ENCODE results near the gene SCGB3A2. TPM values are rescaled to one million over a fixed set of nuclear protein-coding genes. Genes with fewer than 3 reads are reported as not detected.

The SCGB3A2 gene
- total and polyA plus RNA-seq, 2 donors (not counting 3 experiments of a cell fraction or from before 2014, with no cell fraction given) = not detected

DNA sequence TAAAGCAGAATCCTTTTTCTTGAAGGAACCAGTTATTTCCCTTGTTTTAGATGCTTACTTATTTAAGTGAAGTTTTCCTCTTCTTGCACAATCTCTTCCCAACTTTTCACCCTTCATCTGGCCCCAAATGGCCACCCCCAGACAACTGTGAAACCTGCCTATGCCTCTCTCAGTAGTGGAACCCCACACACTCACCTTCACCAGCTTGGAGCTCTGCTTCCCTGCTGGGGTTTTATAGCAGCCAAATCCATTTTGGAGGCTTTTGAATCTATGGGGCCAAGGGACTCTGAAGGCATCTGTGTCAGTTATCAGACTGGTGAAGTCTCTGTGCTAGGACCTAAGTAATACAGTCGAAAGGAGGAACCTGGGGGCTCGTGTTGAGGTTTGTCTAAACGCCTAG is 24.2 kb upstream of the SCGB3A2 start:
- CTCF ChIA-PET = interaction anchor here (1.0 to 12.6 kb wide), 7 partner anchors 29 to 877 kb away, joined by 3 to 170 read pairs (median 5); no protein-coding TSS in a partner anchor
- dilution Hi-C loops (cut with MboI; ENCODE audit: extremely low pct_ligation_motif_present, low sequenced_read_pairs) = no loop called here

More for the DNA sequence above, 24.2 kb upstream of the SCGB3A2 start:
- TF ChIP-seq CTCF (IDR thresholded peaks at IDR 0.05; ENCODE audit: extremely low read depth in 1 of 2, insufficient read depth in 1 of 2, low read depth in 1 of 2, low read length in 2 of 2) (no peak), JUN (IDR thresholded peaks at IDR 0.05; ENCODE audit: borderline replicate concordance, insufficient read depth, insufficient read length, low read depth) (no peak), FOS (IDR thresholded peaks at IDR 0.05; ENCODE audit: borderline replicate concordance, insufficient read depth, low read length) (no peak), POLR2A (IDR thresholded peaks at IDR 0.05; ENCODE audit: low read depth, low read length) (no peak)
- Histone ChIP-seq H3K27me3 (ENCODE audit: control insufficient read depth in 2 of 2, insufficient read depth in 2 of 2, low read length in 2 of 2) (peaks cover 0 to 2% of the 10 kb centered on the region in 2 experiments), H3K27ac (ENCODE audit: insufficient read depth, low read depth, low read length) (no peak overlapping the region), H3K9ac (replicated peaks; ENCODE audit: extremely low read depth, insufficient read depth, low read length) (no peak overlapping the region), H3K9me3 (replicated peaks; ENCODE audit: control insufficient read depth, insufficient read depth, low read length) (no peaks in the 10 kb centered on the region), H3K4me1 (ENCODE audit: control insufficient read depth, extremely low read depth, insufficient read depth, low read length) (no peaks in the 10 kb centered on the region), H3K4me2 (ENCODE audit: insufficient read depth, low read length) (no peak overlapping the region), H4K20me1 (replicated peaks; ENCODE audit: control insufficient read depth, extremely low read depth, insufficient read depth, low read length) (no peaks in the 10 kb centered on the region), H3K79me2 (ENCODE audit: control insufficient read depth, insufficient read depth, low read length) (no peaks in the 10 kb centered on the region), H3K36me3 (ENCODE audit: control insufficient read depth in 2 of 2, extremely low read depth in 1 of 2, insufficient read depth in 2 of 2, low read length in 2 of 2) (no peaks in the 10 kb centered on the region), H2AFZ (ENCODE audit: low read depth, low read length) (no peak overlapping the region), H3K9me1 (replicated peaks; ENCODE audit: control insufficient read depth, extremely low read depth, insufficient read depth, low read length) (no peaks in the 10 kb centered on the region), H3K4me3 (replicated peaks in 1 of 3; ENCODE audit: insufficient read depth in 1 of 3, low read depth in 1 of 3, low read length in 3 of 3) (no peak overlapping the region)
- DNase-seq (ENCODE audit: low read depth, low spot score) (no peak), FAIRE-seq (no peak)
- POLR2A ChIA-PET = no interaction called here
- BruUV-seq (replicated peaks) = no TSS peak
- intact Hi-C loops (cut with micrococcal nuclease) = loop anchor here (10.0 kb wide), 1 partner anchor 520 kb away; no protein-coding TSS in a partner anchor
